ENCODE data around the gene OMP. TPM values are rescaled to one million over a fixed set of nuclear protein-coding genes. Genes with fewer than 3 reads are reported as not detected.
A peak's percentile ranks its signal among the peaks of the same experiment; 100 is the strongest.
"Not testable (repeated sequence)": the region's sequence is repeated elsewhere in the genome, so short reads cannot be mapped to it uniquely, and the experiment has no call there.

The OMP gene
- total RNA-seq = not detected

GRCh38 chr11:77102246-77103210 is at the start of gene OMP:
TSS of gene OMP (plus strand) at chr11:77102840. CDS start at chr11:77102840, 0 bp downstream.
- FAIRE-seq = no peak
- DNase-seq (ENCODE audit: low spot score in 2 of 2) = no peak

- DNase-seq (ENCODE audit: low spot score in 2 of 2) = no peak
- no peak for FAIRE-seq
Observed at GRCh38 chr11:77053217-77054015, 49.2 kb upstream of the OMP start.

- no peak for DNase-seq (ENCODE audit: low spot score in 2 of 2)
- no peak for FAIRE-seq
Observed at GRCh38 chr11:77054084-77054483, 48.6 kb upstream of the OMP start.

GRCh38 chr11:77055101-77055561 is 47.5 kb upstream of the OMP start:
- DNase-seq (ENCODE audit: low spot score in 2 of 2) (no peak), FAIRE-seq (no peak)

- FAIRE-seq = no peak
- no peak for DNase-seq (ENCODE audit: low spot score in 2 of 2)
Observed at GRCh38 chr11:77055913-77056312, 46.7 kb upstream of the OMP start.

GRCh38 chr11:77056814-77057402 is 45.7 kb upstream of the OMP start:
- no peak for DNase-seq (ENCODE audit: low spot score in 2 of 2)
- no peak for FAIRE-seq

GRCh38 chr11:77057938-77058474 is 44.6 kb upstream of the OMP start:
- FAIRE-seq (no peak), DNase-seq (ENCODE audit: low spot score in 2 of 2) (no peak)

- DNase-seq (ENCODE audit: low spot score in 2 of 2) (no peak), FAIRE-seq (no peak)
Observed at GRCh38 chr11:77058900-77059299, 43.7 kb upstream of the OMP start.

- no peak for FAIRE-seq
- DNase-seq (ENCODE audit: low spot score in 2 of 2) = no peak
Observed at GRCh38 chr11:77059806-77060205, 42.8 kb upstream of the OMP start.

- FAIRE-seq = no peak
- no peak for DNase-seq (ENCODE audit: low spot score in 2 of 2)
Observed at GRCh38 chr11:77060234-77060633, 42.4 kb upstream of the OMP start.

GRCh38 chr11:77061258-77061657 is 41.4 kb upstream of the OMP start:
- not testable (repeated sequence) for FAIRE-seq

GRCh38 chr11:77062924-77063323 is 39.7 kb upstream of the OMP start:
- no peak for FAIRE-seq
- DNase-seq (ENCODE audit: low spot score in 2 of 2) = no peak

More at GRCh38 chr11:77061258-77061657, 41.4 kb upstream of the OMP start:
- not testable (repeated sequence) for DNase-seq (ENCODE audit: low spot score in 2 of 2)

GRCh38 chr11:77063407-77063806 is 39.2 kb upstream of the OMP start:
- DNase-seq (ENCODE audit: low spot score in 2 of 2) (no peak), FAIRE-seq (no peak)

- FAIRE-seq (no peak), DNase-seq (ENCODE audit: low spot score in 2 of 2) (no peak)
Observed at GRCh38 chr11:77063861-77064260, 38.8 kb upstream of the OMP start.

GRCh38 chr11:77064648-77065217 is 37.9 kb upstream of the OMP start:
- DNase-seq (ENCODE audit: low spot score in 2 of 2) (no peak), FAIRE-seq (no peak)

GRCh38 chr11:77065878-77066228 is 36.8 kb upstream of the OMP start:
- no peak for DNase-seq (ENCODE audit: low spot score in 2 of 2)
- FAIRE-seq = no peak

- FAIRE-seq = no peak
Observed at GRCh38 chr11:77066229-77067042, 36.2 kb upstream of the OMP start, which contains the start of gene CAPN5. TSS of gene CAPN5 (plus strand) at chr11:77066971. CDS start at chr11:77084887, 17,916 bp downstream.

GRCh38 chr11:77067861-77068443 is 34.7 kb upstream of the OMP start:
- no peak for DNase-seq (ENCODE audit: low spot score in 2 of 2)
- FAIRE-seq = no peak

More at GRCh38 chr11:77066229-77067042, 36.2 kb upstream of the OMP start, which contains the start of gene CAPN5:
- peak; percentile 98 for DNase-seq (ENCODE audit: low spot score in 2 of 2)
